HG03342 (cell line): Measurements from ENCODE around the gene SARNP.
"Not testable (repeated sequence)": the region's sequence is repeated elsewhere in the genome, so short reads cannot be mapped to it uniquely, and the experiment has no call there.

Experiments used
- ATAC-seq: cut with Tn5 transposase; IDR thresholded peaks from one replicate; pipeline ENCODE4 v1.9.1; 2021; ENCODE audit warnings: mild to moderate bottlenecking, moderate library complexity; ENCODE audit not compliant: unreplicated experiment

Gene SARNP, protein sequence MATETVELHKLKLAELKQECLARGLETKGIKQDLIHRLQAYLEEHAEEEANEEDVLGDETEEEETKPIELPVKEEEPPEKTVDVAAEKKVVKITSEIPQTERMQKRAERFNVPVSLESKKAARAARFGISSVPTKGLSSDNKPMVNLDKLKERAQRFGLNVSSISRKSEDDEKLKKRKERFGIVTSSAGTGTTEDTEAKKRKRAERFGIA

GRCh38 chr12:55817345-55818139 is at the start of gene SARNP, which contains the start of gene ORMDL2:
Gene SARNP (minus strand): TSS chr12:55817724. CDS start chr12:55817701, 23 bp downstream.
Gene ORMDL2 (plus strand): TSS chr12:55818041. CDS start chr12:55819000, 959 bp downstream.
- ATAC-seq, result peak; percentile 97

DNA sequence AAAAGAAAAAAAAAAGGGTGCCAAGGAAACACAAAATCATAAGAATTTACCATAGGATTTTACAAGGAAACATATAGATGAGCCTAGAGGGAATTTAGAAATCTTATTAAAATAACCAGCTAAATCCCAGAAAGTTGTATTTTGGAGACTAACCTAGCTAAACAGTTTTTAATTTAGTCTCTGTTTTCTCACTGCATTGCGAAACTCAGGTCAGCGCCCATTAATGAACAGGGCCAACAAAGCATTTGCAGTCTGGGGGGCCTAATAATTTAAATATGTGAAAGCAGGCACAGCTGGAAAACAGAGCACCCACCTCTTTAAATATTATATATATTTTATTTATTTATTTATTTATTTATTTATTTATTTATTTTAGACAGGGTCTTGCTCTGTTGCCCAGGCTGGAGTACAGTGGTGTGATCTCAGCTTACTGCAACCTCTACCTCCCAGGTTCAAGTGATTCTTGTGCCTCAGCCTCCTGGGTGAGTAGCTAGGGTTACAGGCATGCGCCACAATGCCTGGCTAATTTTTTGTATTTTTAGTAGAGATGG is 49.0 kb upstream of the SARNP start:
- ATAC-seq, result not testable (repeated sequence)

DNA sequence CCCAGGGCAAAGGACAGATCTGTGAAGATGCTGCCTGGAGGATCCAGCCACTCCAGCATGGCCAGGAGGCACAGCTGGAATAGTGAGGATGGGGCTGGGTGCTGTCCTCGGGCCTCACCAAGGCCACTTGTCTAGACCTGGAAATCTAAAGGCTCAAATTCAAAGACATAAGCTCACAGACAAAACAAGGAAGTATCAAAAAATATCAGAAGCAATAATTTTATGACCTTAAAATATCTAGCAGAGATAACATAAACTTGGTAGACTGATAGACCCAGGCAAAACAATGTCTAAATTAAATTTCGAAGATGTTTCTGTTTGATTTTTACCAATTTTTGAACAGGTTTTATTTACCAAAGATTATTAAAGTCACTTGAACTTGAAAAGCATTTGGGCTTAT is 47.8 kb upstream of the SARNP start:
- ATAC-seq, result no peak

DNA sequence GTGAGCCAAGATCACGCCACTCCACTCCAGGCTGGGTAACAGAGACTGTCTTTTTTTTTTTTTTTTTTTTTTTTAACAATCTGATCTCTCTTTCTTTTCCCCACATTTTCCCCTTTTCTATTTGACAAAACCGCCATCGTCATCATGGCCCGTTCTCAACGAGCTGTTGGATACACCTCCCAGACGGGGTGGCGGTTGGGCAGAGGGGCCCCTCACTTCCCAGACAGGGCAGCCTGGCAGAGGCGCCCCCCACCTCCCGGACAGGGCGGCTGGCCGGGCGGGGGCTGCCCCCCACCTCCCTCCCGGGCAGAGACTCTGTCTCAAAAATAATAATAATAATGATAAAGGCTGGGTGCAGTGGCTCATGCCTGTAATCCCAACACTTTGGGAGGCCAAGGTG is 45.4 kb upstream of the SARNP start:
- ATAC-seq, result not testable (repeated sequence)

DNA sequence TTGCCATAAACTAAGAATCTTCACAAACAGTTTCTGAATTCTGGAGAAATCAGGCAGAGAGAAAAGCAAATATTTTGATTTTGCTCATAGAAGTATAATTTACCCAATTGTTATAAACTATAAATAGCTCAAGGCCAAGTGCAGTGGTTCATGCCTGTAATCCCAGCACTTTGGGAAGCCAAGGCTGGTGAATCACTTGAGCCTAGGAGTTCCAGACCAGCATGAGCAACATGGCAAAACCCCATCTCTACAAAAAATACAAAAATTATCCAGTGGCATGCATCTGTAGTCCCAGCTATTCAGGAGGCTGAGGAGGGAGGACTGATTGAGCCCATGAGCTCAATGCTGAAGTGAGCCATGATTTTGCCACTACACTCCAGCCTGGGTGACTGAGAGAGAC is 44.8 kb upstream of the SARNP start:
- ATAC-seq, result no peak

DNA sequence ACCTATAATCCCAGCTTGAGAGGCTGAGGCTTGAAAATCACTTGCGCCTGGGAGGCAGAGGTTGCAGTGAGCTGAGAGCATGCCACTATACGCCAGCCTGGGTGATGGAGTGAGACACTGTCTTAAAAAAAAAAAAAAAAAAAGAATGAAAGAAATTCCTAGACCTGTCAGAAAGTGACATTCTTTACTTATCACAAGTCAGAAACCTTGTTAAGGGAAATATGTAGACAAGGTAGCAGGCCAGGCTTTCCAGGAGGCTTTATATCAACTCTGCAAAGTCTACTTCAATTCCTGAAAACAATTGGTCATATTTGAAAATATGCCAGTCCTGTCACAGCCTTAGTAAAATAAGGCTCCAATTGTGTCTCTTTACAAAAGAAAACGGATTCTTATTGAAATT is 44.3 kb upstream of the SARNP start:
- ATAC-seq, result no peak

DNA sequence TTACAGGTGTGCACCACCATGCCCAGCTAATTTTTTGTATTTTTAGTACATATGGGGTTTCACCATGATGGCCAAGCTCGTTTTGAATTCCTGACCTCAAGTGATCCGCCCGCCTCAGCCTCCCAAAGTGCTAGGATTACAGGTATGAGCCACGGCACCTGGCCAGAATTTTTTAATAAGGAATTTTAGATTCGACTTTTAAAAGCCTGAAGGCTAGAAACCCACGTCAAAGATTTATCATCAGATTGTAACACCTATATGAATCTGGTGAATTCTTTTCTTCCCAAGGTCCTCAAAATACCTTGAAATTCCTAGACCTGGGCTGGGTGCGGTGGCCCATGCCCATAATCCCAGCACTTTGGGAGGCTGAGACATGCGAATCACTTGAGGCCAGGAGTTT is 43.9 kb upstream of the SARNP start:
- no peak for ATAC-seq

DNA sequence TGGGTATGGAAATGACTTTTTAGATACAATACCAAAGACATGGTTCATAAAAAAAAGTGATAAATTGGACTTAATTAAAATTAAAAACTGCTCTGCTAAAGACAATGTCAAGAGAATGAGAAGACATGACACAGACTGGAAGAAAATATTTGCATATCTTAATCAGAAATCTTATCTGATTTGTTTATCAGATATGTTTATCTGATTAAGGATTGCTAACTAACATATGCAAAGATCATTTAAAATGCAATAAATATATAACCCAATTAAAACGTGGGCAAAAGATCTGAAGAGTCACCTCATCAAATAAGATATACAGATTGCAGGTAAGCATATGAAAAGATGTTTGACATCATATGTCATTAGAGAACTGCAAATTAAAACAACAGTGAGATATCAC is 35.2 kb upstream of the SARNP start:
- ATAC-seq, result no peak

GRCh38 chr12:55850893-55851292 is 33.4 kb upstream of the SARNP start:
- ATAC-seq, result no peak

- ATAC-seq, result no peak
These were observed 32.9 kb upstream of the SARNP start for GRCh38 chr12:55850401-55850800.

DNA sequence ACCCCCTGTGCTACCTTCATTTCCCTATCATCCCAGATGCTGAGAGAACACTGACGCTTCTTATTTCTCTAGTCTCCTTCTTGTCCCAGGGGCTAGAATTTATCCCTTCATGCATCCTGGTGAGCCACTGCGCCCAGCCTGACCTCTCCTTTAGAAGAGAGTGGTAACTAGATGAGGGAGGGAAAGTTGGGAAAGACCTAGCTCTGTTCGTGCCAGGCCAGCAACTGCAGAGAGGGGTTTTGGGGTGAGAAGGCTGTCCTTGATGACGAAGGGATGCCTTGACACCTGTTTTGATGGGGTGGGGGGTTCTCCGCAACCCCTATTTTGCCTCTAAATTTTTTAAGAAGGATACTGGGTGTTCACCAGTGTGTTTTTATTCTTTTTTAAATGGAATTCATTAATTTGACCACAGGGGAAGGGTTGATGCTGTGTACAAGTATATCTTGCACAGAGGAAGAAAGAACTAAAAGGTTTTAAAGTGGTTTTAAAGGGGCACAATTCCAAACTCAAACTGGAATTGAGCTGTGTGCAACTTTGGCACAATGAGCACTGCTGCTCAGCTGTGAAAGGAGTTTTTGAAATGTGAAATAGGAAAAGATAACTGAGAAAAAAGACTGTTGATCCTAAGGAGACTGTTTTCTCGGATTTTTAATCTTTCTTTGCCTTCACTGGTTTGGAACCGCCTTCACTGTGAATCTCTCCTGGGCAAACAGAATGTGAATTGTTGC is 32.3 kb upstream of the SARNP start:
- ATAC-seq, result no peak

GRCh38 chr12:55847603-55848291 is 30.2 kb upstream of the SARNP start:
- ATAC-seq, result no peak

GRCh38 chr12:55847033-55847432 is 29.5 kb upstream of the SARNP start:
- no peak for ATAC-seq

DNA sequence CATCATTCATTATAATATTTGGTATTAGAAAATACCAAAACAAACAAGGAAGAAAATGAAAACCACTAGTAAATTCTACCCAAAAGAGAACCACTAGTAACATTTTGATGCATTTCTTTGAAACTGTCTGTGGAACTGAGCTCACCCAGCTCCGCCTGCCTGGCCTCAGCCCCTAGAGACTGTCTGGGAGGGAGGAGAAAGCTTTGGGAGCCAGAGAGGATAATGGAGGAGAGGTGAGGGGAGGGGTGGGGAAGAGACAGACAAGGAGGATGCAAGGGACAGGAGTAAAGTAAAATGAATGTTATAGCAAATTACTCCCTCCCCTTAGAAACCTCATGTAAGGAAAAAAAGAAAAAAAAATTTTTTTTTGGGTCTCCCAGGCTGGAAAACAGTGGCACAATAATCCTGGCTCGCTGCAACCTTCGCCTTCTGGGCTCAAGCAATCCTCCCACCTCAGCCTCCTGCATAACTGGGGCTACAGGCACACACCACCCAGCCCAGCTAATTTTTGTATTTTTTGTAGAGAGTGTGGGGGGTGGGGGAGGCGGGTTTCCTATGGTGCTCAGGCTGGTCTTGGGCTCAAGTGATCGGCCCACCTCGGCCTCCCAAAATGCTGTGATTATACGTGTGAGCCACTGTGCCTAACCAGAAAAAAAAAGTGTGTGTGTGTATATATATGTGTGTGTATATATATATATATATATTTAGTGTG is 28.4 kb upstream of the SARNP start:
- ATAC-seq, result no peak

DNA sequence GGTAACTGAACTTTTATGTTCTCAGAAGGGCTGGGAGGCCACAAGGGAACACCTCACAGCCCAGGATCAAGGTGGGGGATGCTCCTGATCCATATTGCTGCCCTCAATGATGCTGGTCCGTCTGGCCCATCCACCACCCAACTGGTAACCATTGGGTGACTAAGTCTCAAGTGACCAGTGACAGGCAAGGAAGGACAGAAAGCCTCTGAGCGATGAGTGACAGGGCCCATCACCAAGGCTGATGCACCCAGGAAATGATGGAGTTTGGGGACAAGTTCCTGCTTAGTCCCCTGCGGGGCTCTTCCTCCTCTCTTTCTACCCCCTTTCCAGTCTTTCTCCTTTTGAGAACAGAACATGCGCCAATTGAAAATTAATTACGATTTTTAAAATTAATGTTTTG is 27.8 kb upstream of the SARNP start:
- no peak for ATAC-seq

- no peak for ATAC-seq
These were observed 27.4 kb upstream of the SARNP start for GRCh38 chr12:55844961-55845360.

- ATAC-seq, result no peak
These were observed 25.9 kb upstream of the SARNP start for GRCh38 chr12:55843431-55843830.

- no peak for ATAC-seq
These were observed 25.3 kb upstream of the SARNP start, which contains the start of gene MMP19 for GRCh38 chr12:55842681-55843429. Gene MMP19 (minus strand): TSS chr12:55842936. CDS start chr12:55842830, 106 bp downstream.

- no peak for ATAC-seq
These were observed 23.2 kb upstream of the SARNP start for GRCh38 chr12:55840581-55841351.
